ENCODE measurements around the gene CCDC201. TPM values are rescaled to one million over a fixed set of nuclear protein-coding genes. Genes with fewer than 3 reads are reported as not detected.

CCDC201 gene
- not detected in 2 replicates for total RNA-seq
- long read RNA-seq = 0 reads

GRCh38 chr7:45873035-45873354 is at the start of gene CCDC201:
Gene CCDC201 (minus strand): TSS chr7:45873082. CDS start chr7:45873007, 75 bp downstream.
- H3K4me1 Mint-ChIP-seq (ENCODE audit: low read depth) = no peaks in the 10 kb centered on the region
- H3K36me3 Mint-ChIP-seq (ENCODE audit: insufficient read depth) = no peaks in the 10 kb centered on the region

GRCh38 chr7:45921699-45922519 is 49.0 kb upstream of the CCDC201 start:
- Mint-ChIP-seq H3K9me3 (ENCODE audit: low read depth) (no peaks in the 10 kb centered on the region), H3K27ac (no peak overlapping the region), H3K27me3 (peaks cover 75% of the 10 kb centered on the region), H3K36me3 (ENCODE audit: insufficient read depth) (no peaks in the 10 kb centered on the region), H3K4me3 (ENCODE audit: low read depth) (peak overlapping the region; percentile 68), H3K4me1 (ENCODE audit: low read depth) (peaks cover 18% of the 10 kb centered on the region)
- peak; percentile 56 for DNase-seq (ENCODE audit: low spot score, unreplicated experiment)
- peak; percentile 92 for TF ChIP-seq CTCF (IDR thresholded peaks at IDR 0.05; ENCODE audit: unreplicated experiment)

More at GRCh38 chr7:45873035-45873354, at the start of gene CCDC201:
- Mint-ChIP-seq H3K9me3 (ENCODE audit: low read depth) (no peaks in the 10 kb centered on the region), H3K27ac (no peak within 1 kb of the TSS), H3K4me3 (ENCODE audit: low read depth) (no peak within 1 kb of the TSS), H3K27me3 (no peaks in the 10 kb centered on the region)
- TF ChIP-seq CTCF (IDR thresholded peaks at IDR 0.05; ENCODE audit: unreplicated experiment) = no peak
- no peak for DNase-seq (ENCODE audit: low spot score, unreplicated experiment)

GRCh38 chr7:45921381-45921698 is 48.5 kb upstream of the CCDC201 start:
- Mint-ChIP-seq H3K4me3 (ENCODE audit: low read depth) (peak overlapping the region; percentile 68), H3K27ac (no peak overlapping the region), H3K36me3 (ENCODE audit: insufficient read depth) (no peaks in the 10 kb centered on the region), H3K27me3 (peaks cover 75% of the 10 kb centered on the region), H3K9me3 (ENCODE audit: low read depth) (no peaks in the 10 kb centered on the region), H3K4me1 (ENCODE audit: low read depth) (peaks cover 18% of the 10 kb centered on the region)
- no peak for DNase-seq (ENCODE audit: low spot score, unreplicated experiment)
- TF ChIP-seq CTCF (IDR thresholded peaks at IDR 0.05; ENCODE audit: unreplicated experiment) = no peak

- Mint-ChIP-seq H3K27ac (no peak within 1 kb of the TSS), H3K4me1 (ENCODE audit: low read depth) (peaks cover 18% of the 10 kb centered on the region), H3K36me3 (ENCODE audit: insufficient read depth) (no peaks in the 10 kb centered on the region), H3K9me3 (ENCODE audit: low read depth) (no peaks in the 10 kb centered on the region), H3K4me3 (ENCODE audit: low read depth) (peak within 1 kb of the TSS; percentile 78), H3K27me3 (peaks cover 73% of the 10 kb centered on the region)
- TF ChIP-seq CTCF (IDR thresholded peaks at IDR 0.05; ENCODE audit: unreplicated experiment) = no peak
- peak; percentile 57 for DNase-seq (ENCODE audit: low spot score, unreplicated experiment)
These were observed 47.9 kb upstream of the CCDC201 start, which contains the start of gene IGFBP3 for GRCh38 chr7:45920502-45921380. Gene IGFBP3 (minus strand): TSS chr7:45921272. CDS start chr7:45921140, 132 bp downstream.

GRCh38 chr7:45919993-45920459 is 47.1 kb upstream of the CCDC201 start:
- TF ChIP-seq CTCF (IDR thresholded peaks at IDR 0.05; ENCODE audit: unreplicated experiment) = no peak
- Mint-ChIP-seq H3K4me1 (ENCODE audit: low read depth) (peaks cover 18% of the 10 kb centered on the region), H3K27ac (no peak overlapping the region), H3K27me3 (peaks cover 69% of the 10 kb centered on the region), H3K9me3 (ENCODE audit: low read depth) (no peaks in the 10 kb centered on the region), H3K36me3 (ENCODE audit: insufficient read depth) (no peaks in the 10 kb centered on the region), H3K4me3 (ENCODE audit: low read depth) (peak overlapping the region; percentile 78)
- no peak for DNase-seq (ENCODE audit: low spot score, unreplicated experiment)

All from progenitor cell of endocrine pancreas (in vitro differentiated cells).